SJCRH30 (cell line): Measurements from ENCODE around the gene DCLK3. TPM values are rescaled to one million over a fixed set of nuclear protein-coding genes. Genes with fewer than 3 reads are reported as not detected.

Experiments used
- DNase-seq, 2 experiments: peaks; one replicate each; pipeline ENCODE4 v3.0.0-alpha.2; 2015 to 2020
- H3K27ac ChIP-seq: fragments of 250-450 bp; sonication (Bioruptor Pico); 2 replicates; pipeline ENCODE4 v1.5.1; 2020; ENCODE audit warnings: mild to moderate bottlenecking, moderate library complexity
- H3K27me3 ChIP-seq: fragments of 250-450 bp; sonication (Bioruptor Pico); 2 replicates; pipeline ENCODE4 v1.5.1; 2020; ENCODE audit warnings: mild to moderate bottlenecking, moderate library complexity
- H3K36me3 ChIP-seq: fragments of 250-450 bp; sonication (Bioruptor Pico); 2 replicates; pipeline ENCODE4 v1.5.1; 2020; ENCODE audit warnings: mild to moderate bottlenecking, moderate library complexity
- H3K4me1 ChIP-seq: fragments of 250-450 bp; sonication (Bioruptor Pico); 2 replicates; pipeline ENCODE4 v1.5.1; 2020; ENCODE audit warnings: mild to moderate bottlenecking, moderate library complexity
- H3K4me3 ChIP-seq: fragments of 250-450 bp; sonication (Bioruptor Pico); 2 replicates; pipeline ENCODE4 v1.5.1; 2020; ENCODE audit warnings: mild to moderate bottlenecking, moderate library complexity
- H3K9me3 ChIP-seq: fragments of 250-450 bp; sonication (Bioruptor Pico); replicated peaks from 2 replicates; pipeline ENCODE4 v1.5.1; 2020; ENCODE audit warnings: mild to moderate bottlenecking, moderate library complexity
- total RNA-seq: library from RNA; depleted of rRNA; stranded (reverse); fragments of >200 nt; shearing (Covaris generic); gene quantifications from 2 replicates; pipeline ENCODE4 v1.2.3, GENCODE V29; 2014; rRNA removed

The DCLK3 gene
- total RNA-seq, 1 experiment from 2014 or later: not detected

DNA sequence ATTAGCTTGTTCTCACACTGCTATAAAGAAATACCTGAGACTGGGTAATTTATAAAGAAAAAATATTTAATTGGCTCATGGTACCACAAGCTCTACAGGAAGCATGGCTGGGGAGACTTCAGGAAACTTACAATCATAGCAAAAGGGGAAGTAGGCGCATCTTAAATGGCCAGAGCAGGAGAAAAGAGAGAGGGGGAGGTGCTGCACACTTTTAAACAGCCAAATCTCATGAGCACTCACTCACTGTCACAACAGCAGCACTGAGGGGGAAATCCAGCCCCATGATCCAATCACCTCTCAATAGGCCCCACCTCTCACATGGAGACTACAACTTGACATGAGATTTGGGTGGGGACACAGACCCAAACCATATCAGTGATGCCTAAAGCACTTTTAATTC lies 82.5 kb downstream of the DCLK3 start:
- Histone ChIP-seq H3K4me3 (no peak overlapping the region), H3K9me3 (no peaks in the 10 kb centered on the region), H3K27ac (no peak overlapping the region), H3K4me1 (no peaks in the 10 kb centered on the region), H3K27me3 (no peaks in the 10 kb centered on the region), H3K36me3 (no peaks in the 10 kb centered on the region)
- no peak for DNase-seq

DNA sequence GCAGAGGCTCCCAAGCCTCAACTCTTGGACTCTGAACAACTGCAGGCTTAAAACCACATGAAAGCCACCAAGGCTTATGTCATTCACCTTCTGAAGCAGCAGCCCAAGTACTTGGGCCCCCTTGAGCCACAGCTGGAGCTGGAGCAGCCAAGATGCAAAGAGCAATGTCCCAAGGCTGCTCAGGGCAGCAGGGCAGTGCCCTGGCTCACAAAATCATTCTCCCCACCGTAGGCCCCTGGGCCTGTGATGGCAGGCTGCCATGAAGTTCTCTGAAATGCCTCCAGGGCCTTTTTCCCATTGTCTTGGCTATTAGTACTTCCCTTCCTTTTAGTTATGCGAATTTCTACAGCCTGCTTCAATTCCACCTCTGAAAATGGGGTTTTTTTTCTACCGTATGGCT lies 83.4 kb downstream of the DCLK3 start:
- Histone ChIP-seq H3K27me3 (no peaks in the 10 kb centered on the region), H3K4me1 (no peaks in the 10 kb centered on the region), H3K4me3 (no peak overlapping the region), H3K27ac (no peak overlapping the region), H3K9me3 (no peaks in the 10 kb centered on the region), H3K36me3 (no peaks in the 10 kb centered on the region)
- no peak for DNase-seq

DNA sequence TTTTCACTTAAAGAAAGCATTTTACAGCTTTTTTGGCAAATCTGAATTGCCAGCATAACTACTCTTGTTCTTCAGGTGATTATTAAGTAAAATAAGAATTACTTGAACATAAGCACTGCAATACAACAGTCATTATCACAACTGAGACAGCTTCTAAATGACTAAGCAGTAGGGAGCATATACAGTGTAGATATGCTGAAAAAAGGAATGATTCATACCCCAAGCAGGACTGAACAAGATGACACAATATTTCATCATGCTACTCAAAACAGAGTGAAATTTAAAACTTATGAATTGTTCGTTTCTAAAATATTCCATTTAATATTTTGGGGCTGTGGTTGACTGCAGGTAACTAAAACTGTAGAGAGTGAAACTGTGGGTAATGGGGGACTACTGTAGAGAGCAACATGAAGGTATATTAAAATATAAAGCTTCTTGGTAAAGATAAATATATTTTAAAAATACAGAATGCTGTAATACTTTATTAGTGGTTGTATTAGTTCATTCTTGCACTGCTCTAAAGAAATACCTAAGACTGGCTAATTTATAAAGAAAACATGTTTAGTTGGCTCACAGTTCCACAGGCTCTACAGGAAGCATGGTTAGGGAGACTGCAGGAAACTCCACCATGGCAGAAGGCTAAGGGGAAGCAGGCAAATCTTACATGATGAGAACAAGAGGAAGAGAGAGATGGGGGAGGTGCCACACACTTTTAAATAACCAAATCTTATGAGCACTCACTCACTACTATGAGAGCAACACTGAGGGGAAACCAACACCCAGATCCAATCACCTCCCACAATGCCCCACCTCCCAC lies 84.8 kb downstream of the DCLK3 start:
- H3K4me1 ChIP-seq: no peaks in the 10 kb centered on the region
- DNase-seq: no peak
- no peak overlapping the region for H3K27ac ChIP-seq
- no peaks in the 10 kb centered on the region for H3K9me3 ChIP-seq
- no peaks in the 10 kb centered on the region for H3K36me3 ChIP-seq
- no peak overlapping the region for H3K4me3 ChIP-seq
- no peaks in the 10 kb centered on the region for H3K27me3 ChIP-seq

DNA sequence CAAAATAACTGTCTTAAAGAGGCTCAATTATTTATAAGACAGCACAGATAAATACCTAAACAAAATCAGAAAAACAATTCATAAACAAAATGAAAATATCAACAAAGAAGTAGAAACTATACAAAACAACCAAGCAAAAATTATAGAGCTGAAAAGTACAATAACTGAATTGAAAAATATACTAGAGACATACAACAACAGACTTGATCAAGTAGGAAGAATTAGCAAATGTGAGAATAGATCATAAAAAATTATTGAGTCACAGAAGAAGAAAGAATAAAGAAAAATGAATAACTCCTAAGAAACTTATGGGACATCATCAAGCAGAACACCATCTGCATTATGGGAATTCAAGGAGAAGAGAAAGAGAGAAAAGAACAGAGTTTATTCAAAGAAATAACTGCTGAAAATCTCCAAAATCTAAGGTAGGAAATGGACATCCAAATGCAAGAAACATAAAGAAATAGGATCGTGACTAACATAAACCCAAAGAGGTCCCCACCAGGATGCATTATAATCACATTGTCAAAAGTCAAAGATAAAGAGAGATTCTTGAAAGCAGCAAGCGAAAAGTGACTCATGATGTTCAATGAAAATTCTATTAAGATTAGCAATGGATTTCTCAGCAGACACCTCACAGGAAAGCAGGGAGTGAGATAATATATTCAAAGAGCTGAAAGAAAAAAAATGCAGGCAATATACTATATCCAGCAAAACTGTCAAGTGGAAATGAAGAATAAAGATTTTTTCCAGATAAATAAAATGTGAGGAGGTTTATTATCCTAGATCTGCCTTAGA lies 85.9 kb downstream of the DCLK3 start:
- no peaks in the 10 kb centered on the region for H3K27me3 ChIP-seq
- no peaks in the 10 kb centered on the region for H3K4me1 ChIP-seq
- H3K4me3 ChIP-seq: no peak overlapping the region
- H3K27ac ChIP-seq: no peak overlapping the region
- H3K9me3 ChIP-seq: no peaks in the 10 kb centered on the region
- no peaks in the 10 kb centered on the region for H3K36me3 ChIP-seq
- no peak for DNase-seq

DNA sequence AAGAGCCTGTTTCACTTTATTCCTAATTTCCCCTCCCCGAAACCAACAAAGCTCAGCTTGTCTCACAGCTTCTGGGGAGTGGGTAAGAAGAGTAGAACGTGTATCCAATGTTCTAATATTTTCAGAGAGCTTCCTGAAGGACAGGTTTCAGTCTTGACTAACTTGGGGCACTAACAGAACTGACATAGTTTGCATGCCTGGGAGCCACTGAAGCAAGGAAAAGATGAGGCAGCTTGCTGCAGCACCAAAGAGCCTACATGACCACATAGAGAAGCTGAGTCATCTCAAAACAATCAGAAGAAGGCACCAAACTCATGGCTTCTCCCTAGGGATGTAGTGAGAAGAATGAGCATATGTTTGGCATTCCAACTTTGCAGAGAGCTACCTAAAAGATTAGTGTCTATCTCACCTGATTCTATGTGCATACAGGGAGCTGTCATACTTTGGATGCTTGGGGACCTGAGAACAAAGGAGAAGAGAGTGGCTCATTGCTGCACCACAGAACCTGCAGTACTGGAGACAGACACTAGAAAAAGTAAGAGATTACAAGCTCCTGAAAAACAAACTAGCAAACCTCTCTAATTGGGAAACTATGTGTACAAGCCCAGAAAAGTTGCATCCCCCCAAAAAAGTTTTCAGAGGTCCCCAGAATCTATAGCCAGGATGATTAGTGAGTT lies 86.9 kb downstream of the DCLK3 start:
- no peak for DNase-seq
- no peaks in the 10 kb centered on the region for H3K27me3 ChIP-seq
- H3K27ac ChIP-seq: no peak overlapping the region
- H3K36me3 ChIP-seq: no peaks in the 10 kb centered on the region
- no peaks in the 10 kb centered on the region for H3K9me3 ChIP-seq
- H3K4me3 ChIP-seq: no peak overlapping the region
- no peaks in the 10 kb centered on the region for H3K4me1 ChIP-seq

DNA sequence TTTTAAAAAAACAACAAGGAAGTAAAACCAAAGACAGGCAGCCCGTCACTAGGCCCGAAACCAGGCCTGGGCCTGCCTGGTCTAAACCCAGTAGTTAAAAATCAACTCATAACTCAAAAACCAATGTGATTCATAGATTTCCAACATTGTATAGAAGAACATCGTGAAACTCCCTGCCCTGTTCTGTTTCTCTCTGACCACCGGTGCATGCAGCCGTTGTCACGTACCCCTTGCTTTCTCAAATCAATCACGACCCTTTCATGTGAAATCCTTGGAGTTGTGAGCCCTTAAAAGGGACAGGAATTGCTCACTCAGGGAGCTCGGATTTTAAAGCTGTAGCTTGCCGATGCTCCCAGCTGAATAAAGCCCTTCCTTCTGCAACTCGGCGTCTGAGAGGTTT lies 89.5 kb downstream of the DCLK3 start:
- Histone ChIP-seq H3K4me3 (no peak overlapping the region), H3K27ac (no peak overlapping the region), H3K27me3 (no peaks in the 10 kb centered on the region), H3K9me3 (no peaks in the 10 kb centered on the region), H3K4me1 (no peaks in the 10 kb centered on the region), H3K36me3 (no peaks in the 10 kb centered on the region)
- no peak for DNase-seq

DNA sequence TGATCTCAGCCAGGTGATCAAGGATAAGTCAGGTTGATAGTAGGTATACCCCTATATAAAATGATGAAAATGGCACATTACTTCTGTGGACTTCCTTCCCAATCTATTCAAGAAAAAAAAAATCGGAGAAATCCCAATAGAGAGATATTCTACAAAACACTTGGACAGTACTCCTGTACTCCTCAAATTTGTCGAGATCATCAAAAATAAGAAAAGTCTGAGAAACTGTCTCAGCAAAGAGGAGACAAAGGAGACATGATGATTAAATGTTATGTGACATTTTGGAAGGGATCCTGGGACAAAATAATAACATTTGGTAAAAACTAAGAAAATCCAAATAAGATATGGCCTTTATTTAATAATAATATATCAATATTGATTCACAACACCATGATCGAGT lies 94.6 kb downstream of the DCLK3 start:
- H3K36me3 ChIP-seq: no peaks in the 10 kb centered on the region
- H3K9me3 ChIP-seq: no peaks in the 10 kb centered on the region
- no peak for DNase-seq
- no peak overlapping the region for H3K27ac ChIP-seq
- H3K4me3 ChIP-seq: no peak overlapping the region
- H3K4me1 ChIP-seq: no peaks in the 10 kb centered on the region
- H3K27me3 ChIP-seq: no peaks in the 10 kb centered on the region

DNA sequence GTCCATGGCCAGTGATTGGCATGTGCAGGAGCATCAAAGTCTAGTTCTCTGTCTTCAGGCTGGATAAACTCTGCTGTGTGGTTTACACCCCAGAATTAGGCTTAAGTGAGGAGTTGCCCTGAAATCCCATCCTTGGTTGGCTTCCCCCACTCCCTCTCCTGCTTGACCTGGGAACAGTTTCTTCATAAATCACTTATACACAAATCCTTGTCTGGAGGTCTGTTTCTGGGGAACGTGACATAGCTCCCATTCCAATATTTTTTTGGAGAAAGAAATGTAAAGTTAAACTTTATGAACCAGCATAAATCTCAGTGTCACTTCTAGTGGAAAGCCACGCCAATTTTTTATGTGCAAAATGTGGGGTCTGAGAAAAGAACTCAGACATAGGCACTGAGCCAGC lies 98.2 kb downstream of the DCLK3 start:
- H3K9me3 ChIP-seq: no peaks in the 10 kb centered on the region
- H3K4me3 ChIP-seq: no peak overlapping the region
- no peak for DNase-seq

DNA sequence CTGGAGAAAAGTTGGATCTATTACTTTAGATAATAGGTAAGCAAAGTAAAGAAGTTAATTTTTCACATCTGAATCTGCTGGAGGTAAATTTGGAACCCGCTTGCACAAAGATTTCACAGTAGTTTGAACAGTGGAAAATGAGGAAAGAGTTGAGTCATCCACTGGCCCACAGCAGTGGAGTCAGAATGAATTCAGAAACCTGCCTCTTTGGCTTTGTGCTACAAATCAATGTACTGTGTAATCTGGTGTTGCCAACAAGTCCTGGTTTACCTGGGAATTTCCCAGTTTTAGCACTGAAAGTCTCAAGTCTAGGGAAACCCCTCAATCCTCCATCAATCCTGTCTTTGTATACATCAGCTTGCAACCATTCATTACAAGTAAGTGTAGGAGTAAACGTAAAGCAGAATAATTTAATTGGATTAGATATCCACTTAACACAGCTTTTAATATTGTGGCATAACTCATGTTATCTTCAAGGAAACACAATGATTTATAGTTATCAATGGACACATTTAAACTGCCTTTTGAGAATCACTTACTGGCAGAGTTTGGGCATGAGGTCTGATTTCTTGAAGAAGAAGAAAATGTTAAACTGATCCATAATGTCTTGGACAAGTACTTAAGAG lies 100.6 kb downstream of the DCLK3 start:
- H3K4me3 ChIP-seq: no peak overlapping the region
- DNase-seq: no peak
- no peaks in the 10 kb centered on the region for H3K4me1 ChIP-seq
- H3K9me3 ChIP-seq: no peaks in the 10 kb centered on the region
- no peak overlapping the region for H3K27ac ChIP-seq
- H3K36me3 ChIP-seq: no peaks in the 10 kb centered on the region
- H3K27me3 ChIP-seq: no peaks in the 10 kb centered on the region

More for the DNA sequence above, 98.2 kb downstream of the DCLK3 start:
- no peaks in the 10 kb centered on the region for H3K4me1 ChIP-seq
- no peaks in the 10 kb centered on the region for H3K27me3 ChIP-seq
- no peak overlapping the region for H3K27ac ChIP-seq
- H3K36me3 ChIP-seq: no peaks in the 10 kb centered on the region

DNA sequence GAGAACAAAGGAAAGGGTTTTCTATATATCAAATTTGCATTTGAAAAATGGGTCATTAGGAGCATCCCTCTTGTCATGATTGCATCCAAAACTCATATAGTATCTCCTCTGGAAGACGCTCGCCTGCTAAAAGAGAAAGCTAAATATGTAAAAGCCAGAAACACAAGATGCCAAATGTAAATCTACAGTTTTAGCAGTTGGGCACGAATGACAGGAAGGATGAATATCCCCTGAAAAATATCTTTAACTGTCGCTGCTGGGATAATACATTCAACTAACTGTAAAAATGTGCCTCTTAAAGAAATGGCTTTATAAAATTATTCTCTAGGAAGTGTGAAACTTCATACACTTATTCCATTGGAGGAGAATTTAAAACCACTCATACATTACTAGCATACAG lies 101.7 kb downstream of the DCLK3 start:
- no peaks in the 10 kb centered on the region for H3K27me3 ChIP-seq
- no peaks in the 10 kb centered on the region for H3K4me1 ChIP-seq
- no peaks in the 10 kb centered on the region for H3K9me3 ChIP-seq
- no peaks in the 10 kb centered on the region for H3K36me3 ChIP-seq
- DNase-seq: no peak
- H3K4me3 ChIP-seq: no peak overlapping the region
- H3K27ac ChIP-seq: no peak overlapping the region

Other genes starting within 250 kb of the DCLK3 start
- under 0.01 and 0.12 TPM in 2 replicates for gene TRANK1, start 180.5 kb upstream of the DCLK3 start, total RNA-seq
- gene EPM2AIP1, start 228.6 kb upstream of the DCLK3 start, total RNA-seq: 13.4 and 15.2 TPM in 2 replicates
- gene MLH1, start 229.0 kb upstream of the DCLK3 start, total RNA-seq: 37.1 and 40.7 TPM in 2 replicates